Astrocyte of the spinal cord (primary cell): Measurements from ENCODE around the gene MCRIP2.

Experiments
- DNase-seq: peaks from one replicate; pipeline ENCODE4 v3.0.0; 2011; ENCODE audit warnings: low read depth, low spot score
- H3K4me3 ChIP-seq: 2 replicates; pipeline ENCODE4 v1.5.1; 2011; ENCODE audit warnings: low read depth, mild to moderate bottlenecking, low read length, moderate library complexity
- CTCF ChIP-seq: IDR thresholded peaks from 2 replicates; pipeline ENCODE4 v1.5.1; 2012; ENCODE audit warnings: low read depth, mild to moderate bottlenecking, low read length, inconsistent platforms
- in situ Hi-C: cut with HindIII; loops from 2 replicates; pipeline ENCODE4 v1.10.0; 2017; ENCODE audit warnings: low sequenced_read_pairs

The MCRIP2 gene

GRCh38 chr16:633336-634050 is 8.1 kb upstream of the MCRIP2 start:
- no peak for TF ChIP-seq CTCF
- H3K4me3 ChIP-seq = no peak overlapping the region
- in situ Hi-C loops = no loop called here
- no peak for DNase-seq

- TF ChIP-seq CTCF = no peak
- no peak for DNase-seq
- in situ Hi-C loops = no loop called here
- no peak overlapping the region for H3K4me3 ChIP-seq
Measured at GRCh38 chr16:634051-634670, 7.5 kb upstream of the MCRIP2 start.

GRCh38 chr16:634996-635395 is 6.6 kb upstream of the MCRIP2 start:
- no peak for DNase-seq
- no peak for TF ChIP-seq CTCF
- in situ Hi-C loops = no loop called here
- H3K4me3 ChIP-seq = peak overlapping the region; percentile 67

- in situ Hi-C loops = no loop called here
- TF ChIP-seq CTCF = no peak
- peak overlapping the region; percentile 67 for H3K4me3 ChIP-seq
- DNase-seq = no peak
Measured at GRCh38 chr16:635573-636205, 5.9 kb upstream of the MCRIP2 start.

- peak within 1 kb of the TSS; percentile 67 for H3K4me3 ChIP-seq
- no peak for TF ChIP-seq CTCF
- DNase-seq = peak; percentile 95
- in situ Hi-C loops = no loop called here
Measured at GRCh38 chr16:636206-637080, 5.2 kb upstream of the MCRIP2 start, which contains the start of gene METTL26. Gene METTL26 (minus strand): TSS chr16:636305. CDS start chr16:636290, 15 bp downstream.
